HG02885 (cell line): ENCODE results near the gene SPRYD7.

Source experiments
- ATAC-seq: cut with Tn5 transposase; IDR thresholded peaks from one replicate; pipeline ENCODE4 v1.9.1; 2021; ENCODE audit warnings: mild to moderate bottlenecking; ENCODE audit not compliant: unreplicated experiment, poor library complexity

SPRYD7 gene

DNA sequence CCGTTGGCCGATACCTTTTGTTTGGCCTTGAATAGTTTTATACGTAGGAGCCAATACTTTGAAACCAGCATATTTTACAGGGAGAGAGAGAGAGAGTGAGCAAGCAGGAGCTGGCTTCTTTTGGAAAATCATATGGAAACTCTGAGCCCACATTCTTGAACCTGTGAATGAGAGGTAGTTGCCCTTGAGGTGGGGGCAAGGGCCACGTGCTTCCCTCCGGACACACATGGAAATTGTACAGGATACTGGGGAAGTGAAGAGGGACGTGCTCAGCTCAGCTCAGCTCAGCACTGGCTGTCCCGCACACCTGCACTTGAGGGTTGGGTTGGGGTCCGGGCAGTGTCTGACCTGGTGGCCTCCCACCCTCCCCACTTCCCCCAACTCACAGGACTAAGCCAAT is 68.3 kb downstream of the SPRYD7 start:
- no peak for ATAC-seq

DNA sequence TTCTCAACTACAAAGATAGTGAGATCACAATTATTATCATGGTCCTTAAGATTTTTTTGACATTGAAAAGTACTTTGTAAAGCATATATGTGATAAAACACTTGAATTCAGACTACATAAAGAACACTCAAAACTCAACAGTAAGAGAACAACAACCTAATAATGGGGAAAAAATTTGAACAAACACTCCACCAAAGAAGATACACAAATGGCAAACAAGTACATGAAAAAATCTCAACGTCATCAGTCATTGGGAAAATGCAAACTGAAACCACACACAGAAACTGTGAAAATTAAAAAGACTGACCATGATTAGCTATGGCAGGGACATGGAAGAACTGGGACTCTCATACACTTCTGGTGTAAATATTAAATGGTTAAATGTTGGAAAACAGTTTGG is 70.9 kb downstream of the SPRYD7 start:
- no peak for ATAC-seq

DNA sequence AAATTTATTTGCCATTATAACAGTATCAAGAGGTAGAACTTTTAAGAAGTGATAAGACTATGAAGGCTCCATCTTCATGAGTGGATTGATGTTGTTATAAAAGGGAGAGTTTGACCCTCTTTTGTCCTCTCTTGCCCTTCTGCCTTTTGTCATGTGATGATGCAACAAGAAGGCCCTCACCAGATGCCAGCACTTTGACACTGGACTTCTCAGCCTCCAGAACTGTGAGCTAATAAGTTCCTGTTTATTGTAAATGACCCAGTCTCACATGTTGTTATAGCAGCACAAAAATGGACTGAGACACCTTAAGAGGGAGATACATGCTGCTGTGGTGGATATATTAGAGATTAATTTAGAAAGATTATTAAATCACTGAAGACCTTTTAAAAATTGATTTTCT is 71.6 kb downstream of the SPRYD7 start:
- no peak for ATAC-seq
